GM21526 (cell line): ENCODE measurements around the gene EEF1AKMT4.

ENCODE experiments used
- ATAC-seq: cut with Tn5 transposase; IDR thresholded peaks from one replicate; pipeline ENCODE4 v1.9.1; 2021; ENCODE audit warnings: moderate library complexity; ENCODE audit not compliant: unreplicated experiment, low FRiP score

Gene EEF1AKMT4

GRCh38 chr3:184235381-184236032, 14.0 kb upstream of the EEF1AKMT4 start:
- ATAC-seq: no peak

- no peak for ATAC-seq
Measured at GRCh38 chr3:184236033-184236410, 13.4 kb upstream of the EEF1AKMT4 start.

- ATAC-seq: no peak
Measured at GRCh38 chr3:184236636-184237035, 12.8 kb upstream of the EEF1AKMT4 start.

- no peak for ATAC-seq
Measured at GRCh38 chr3:184237211-184237610, 12.3 kb upstream of the EEF1AKMT4 start.

DNA sequence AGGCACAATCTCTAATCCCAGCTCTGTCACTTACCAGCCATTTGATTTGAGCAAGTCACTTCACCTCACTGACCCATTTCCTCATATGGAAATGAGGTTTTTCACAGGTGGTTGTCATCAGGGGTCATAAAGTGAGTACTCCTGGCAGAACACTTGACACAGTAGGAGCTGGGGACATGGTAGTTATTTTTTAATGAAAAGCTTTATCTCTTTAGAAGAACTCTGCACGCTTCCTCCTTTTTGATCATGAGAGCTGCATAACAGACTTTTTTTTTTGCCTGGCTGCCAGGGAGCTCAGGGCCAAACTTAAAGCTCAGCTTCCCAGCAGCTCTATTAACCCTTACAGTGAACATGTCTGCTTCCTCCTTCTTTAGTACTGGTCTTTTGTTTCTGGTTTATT, 11.7 kb upstream of the EEF1AKMT4 start:
- ATAC-seq: no peak

DNA sequence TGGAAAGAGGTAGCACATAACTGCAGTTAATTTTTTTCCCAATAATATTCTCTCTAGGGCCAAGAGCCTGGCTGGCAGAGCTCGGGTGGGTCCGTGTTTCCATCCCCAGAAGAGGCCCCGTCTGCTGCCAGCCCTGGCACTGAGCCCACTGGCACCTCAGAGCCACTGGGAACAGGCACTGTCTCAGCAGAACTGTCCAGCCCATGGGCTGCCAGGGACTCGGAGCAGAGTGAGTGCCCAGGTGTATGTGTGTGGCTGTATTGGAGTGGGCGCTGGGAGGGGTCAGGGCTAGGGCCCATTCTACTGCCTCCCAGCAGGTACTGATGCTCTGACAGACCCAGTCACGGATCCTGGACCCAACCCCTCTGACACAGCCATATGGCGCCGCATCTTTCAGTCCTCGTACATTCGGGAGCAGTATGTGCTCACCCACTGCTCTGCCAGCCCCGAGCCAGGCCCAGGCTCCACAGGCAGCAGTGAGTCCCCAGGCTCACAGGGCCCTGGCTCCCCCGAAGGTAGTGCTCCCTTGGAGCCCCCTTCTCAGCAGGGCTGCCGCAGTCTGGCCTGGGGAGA, 11.1 kb upstream of the EEF1AKMT4 start:
- ATAC-seq: no peak

- no peak for ATAC-seq
Measured at GRCh38 chr3:184239221-184239620, 10.3 kb upstream of the EEF1AKMT4 start.

GRCh38 chr3:184239708-184240107, 9.8 kb upstream of the EEF1AKMT4 start:
- ATAC-seq: no peak

- ATAC-seq: no peak
Measured at GRCh38 chr3:184240384-184241140, 8.9 kb upstream of the EEF1AKMT4 start.

DNA sequence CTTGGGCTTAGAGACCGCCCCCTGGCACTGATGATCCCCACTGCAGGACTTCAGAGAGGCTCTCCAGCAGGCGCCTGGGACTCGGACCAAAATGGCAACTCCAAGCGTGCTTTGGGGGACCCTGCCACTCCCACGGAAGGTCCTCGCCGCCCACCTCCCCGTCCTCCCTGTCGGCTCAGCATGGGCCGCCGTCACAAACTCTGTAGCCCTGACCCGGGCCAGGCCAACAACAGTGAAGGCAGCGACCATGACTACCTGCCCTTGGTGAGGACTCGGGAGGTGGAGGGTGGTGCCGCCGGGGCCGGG, 8.4 kb upstream of the EEF1AKMT4 start:
- ATAC-seq: no peak

- no peak for ATAC-seq
Measured at GRCh38 chr3:184241447-184242296, 7.8 kb upstream of the EEF1AKMT4 start.

- no peak for ATAC-seq
Measured at GRCh38 chr3:184242297-184242685, 7.2 kb upstream of the EEF1AKMT4 start.

GRCh38 chr3:184248454-184249411, 739 bp upstream of the EEF1AKMT4 start, which contains the start of gene ALG3:
Gene ALG3, minus strand, starts transcription at chr3:184248962. Its CDS starts 22 bp downstream, at chr3:184248940.
- ATAC-seq: peak; percentile 46

DNA sequence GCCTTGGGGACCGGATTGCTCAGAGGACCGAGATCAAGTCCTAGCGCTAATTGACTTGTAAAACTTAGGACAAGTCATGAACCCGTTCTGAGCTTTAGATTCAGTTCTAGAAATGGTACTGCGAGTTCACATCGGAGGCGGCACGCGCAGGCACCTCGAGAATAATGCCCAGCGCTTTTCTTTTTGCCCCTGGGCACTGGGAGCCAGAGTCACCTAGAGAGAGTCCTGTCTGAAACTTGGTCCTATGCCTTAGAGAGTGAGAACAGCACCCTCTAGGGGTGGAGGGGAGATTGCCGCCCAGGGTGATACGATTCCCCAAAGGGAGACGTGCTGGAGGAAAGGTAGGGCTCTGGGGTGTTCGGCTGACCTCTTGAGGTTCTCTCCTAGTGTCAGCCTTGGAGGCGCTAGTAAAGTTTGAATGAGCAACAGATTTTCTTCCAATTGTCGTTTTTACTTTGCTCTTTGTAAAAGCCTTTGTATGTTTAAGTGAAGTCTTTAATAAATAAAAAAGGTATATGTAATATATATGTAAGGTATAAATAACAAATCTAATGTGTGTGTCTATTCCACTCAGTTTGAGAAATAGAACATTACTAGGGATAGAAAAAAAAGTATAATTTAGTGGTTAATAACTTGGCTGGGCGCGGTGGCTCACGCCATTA, 826 bp downstream of the EEF1AKMT4 start:
- peak; percentile 66 for ATAC-seq

DNA sequence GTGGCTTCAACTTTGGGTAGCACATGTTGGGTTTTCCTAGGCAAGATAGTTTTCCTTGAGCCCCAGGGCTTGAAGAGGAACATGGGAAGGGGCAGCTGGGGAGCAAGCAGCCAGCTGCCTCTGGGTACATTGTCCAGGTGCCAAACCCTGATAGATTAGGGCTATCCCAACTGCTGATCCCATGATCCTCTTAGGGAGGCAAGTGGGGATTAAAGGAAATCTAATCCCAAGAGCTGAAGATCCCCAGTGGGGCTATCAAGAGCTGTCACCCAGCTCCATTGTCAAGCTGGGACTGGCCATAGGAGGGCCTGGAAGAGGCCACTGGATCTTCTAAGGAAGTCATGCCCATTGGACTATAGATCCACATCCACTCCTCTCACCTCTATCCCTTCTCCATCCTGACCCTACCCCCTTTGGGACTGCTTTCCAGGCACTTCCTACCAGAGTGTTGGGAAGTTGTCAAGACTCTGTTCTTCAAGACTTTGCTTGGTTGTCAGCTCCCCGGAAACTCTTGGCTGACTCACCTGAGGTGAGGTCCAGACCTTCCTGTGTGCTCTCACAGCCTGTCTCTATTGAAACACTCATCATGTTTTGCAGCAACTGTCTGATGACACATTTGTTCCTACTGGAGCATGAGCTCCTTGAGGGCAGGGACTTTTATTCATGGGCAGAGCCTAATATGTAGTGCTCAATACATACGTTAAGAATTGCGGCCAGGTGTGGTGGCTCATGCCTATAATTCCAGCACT, 6.0 kb downstream of the EEF1AKMT4 start:
- ATAC-seq: no peak

DNA sequence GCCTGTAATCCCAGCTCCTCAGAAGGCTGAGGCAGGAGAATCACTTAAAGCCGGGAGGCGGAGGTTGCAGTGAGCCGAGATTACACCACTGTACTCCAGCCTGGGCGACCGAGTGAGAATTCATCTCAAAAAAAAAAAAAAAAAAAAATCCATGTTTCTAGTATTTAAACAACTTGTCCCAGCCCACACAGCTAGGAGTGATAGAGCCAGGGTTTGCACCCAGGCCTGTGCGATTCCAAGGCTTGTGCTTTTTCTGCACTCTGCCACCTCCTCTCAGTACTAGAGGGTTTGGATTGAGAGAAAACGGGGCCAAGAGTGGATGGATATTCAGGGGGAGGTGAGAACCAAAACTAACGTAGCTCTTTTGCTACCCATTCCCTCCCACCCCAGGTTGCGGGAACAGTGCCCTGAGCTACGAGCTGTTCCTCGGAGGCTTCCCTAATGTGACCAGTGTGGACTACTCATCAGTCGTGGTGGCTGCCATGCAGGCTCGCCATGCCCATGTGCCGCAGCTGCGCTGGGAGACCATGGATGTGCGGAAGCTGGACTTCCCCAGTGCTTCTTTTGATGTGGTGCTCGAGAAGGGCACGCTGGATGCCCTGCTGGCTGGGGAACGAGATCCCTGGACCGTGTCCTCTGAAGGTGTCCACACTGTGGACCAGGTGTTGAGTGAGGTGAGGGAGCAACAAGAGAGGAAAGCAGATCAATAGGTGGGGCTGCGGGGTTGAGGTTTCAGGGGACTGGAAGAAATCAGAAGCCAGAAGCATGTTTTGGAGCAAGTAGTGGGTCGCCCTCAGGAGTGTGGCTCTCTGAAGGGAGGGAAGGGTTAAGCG, 7.8 kb downstream of the EEF1AKMT4 start:
- no peak for ATAC-seq

DNA sequence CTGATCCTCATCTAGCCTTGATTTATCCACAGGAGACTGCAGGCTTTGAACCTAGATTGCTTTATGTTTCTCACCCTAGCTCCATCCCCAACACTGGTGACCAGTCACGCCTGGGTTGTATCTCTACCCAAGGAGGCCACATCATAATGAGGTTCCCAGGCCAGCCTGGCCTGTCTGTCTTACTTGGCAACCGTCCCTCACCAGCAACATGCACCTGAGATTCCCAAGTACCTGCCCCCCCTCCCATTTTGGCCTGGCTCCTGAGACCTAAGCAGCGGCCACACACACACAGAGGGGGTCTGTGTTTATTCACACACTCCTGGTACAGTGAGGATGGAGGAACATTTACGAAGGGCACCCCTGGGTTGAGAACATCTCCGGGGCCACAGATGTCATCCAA, 9.5 kb downstream of the EEF1AKMT4 start:
- no peak for ATAC-seq

- ATAC-seq: no peak
Measured at GRCh38 chr3:184259396-184259877, 10.0 kb downstream of the EEF1AKMT4 start.
